C4-2B (cell line): Measurements from ENCODE around the gene GPATCH1.

Source experiments
- H3K27ac ChIP-seq: fragments of 450-650 bp; 2 replicates; pipeline ENCODE4 v1.5.1; 2017
- CTCF ChIP-seq: fragments of 450-650 bp; conservative IDR thresholded peaks from 2 replicates; pipeline ENCODE4 v1.5.1; 2017; ENCODE audit warnings: mild to moderate bottlenecking
- ZFX ChIP-seq: fragments of 450-650 bp; IDR thresholded peaks from 2 replicates; pipeline ENCODE4 v1.6.1; 2017

The GPATCH1 gene

GRCh38 chr19:33108161-33108560 lies 27.2 kb downstream of the GPATCH1 start:
- TF ChIP-seq CTCF: no peak
- no peak for TF ChIP-seq ZFX
- H3K27ac ChIP-seq: no peak overlapping the region

GRCh38 chr19:33110137-33110910 lies 29.3 kb downstream of the GPATCH1 start:
- TF ChIP-seq ZFX: no peak
- TF ChIP-seq CTCF: no peak
- H3K27ac ChIP-seq: no peak overlapping the region

- no peak overlapping the region for H3K27ac ChIP-seq
- TF ChIP-seq CTCF (no peak), ZFX (no peak)
These were observed 30.6 kb downstream of the GPATCH1 start for GRCh38 chr19:33111587-33111986.

- no peak overlapping the region for H3K27ac ChIP-seq
These were observed 33.3 kb downstream of the GPATCH1 start for GRCh38 chr19:33114312-33114711.

GRCh38 chr19:33117501-33117900 lies 36.5 kb downstream of the GPATCH1 start:
- H3K27ac ChIP-seq: no peak overlapping the region
- TF ChIP-seq CTCF (no peak), ZFX (no peak)

More at GRCh38 chr19:33114312-33114711, 33.3 kb downstream of the GPATCH1 start:
- TF ChIP-seq CTCF (no peak), ZFX (no peak)

- H3K27ac ChIP-seq: no peak overlapping the region
These were observed 37.7 kb downstream of the GPATCH1 start for GRCh38 chr19:33118643-33119042.

More at GRCh38 chr19:33118643-33119042, 37.7 kb downstream of the GPATCH1 start:
- TF ChIP-seq CTCF: no peak
- no peak for TF ChIP-seq ZFX
